Esophagus mucosa (tissue), 1 donor: ENCODE data around the gene ACKR3. TPM values are rescaled to one million over a fixed set of nuclear protein-coding genes. Genes with fewer than 3 reads are reported as not detected.

Experiments
- ATAC-seq: fragments of 200-7000 bp; cut with Tn5 transposase; one replicate; pipeline ENCODE4 v1.9.1; 2020
- total RNA-seq: library from RNA; stranded (reverse); gene quantifications from one replicate; pipeline ENCODE4 v1.2.4, GENCODE V29; 2023
- donor health status: DM: yes; HTN: yes; CAD: no.

Gene ACKR3
- total RNA-seq: 6.3 TPM

GRCh38 chr2:236569573-236569973 lies at the start of gene ACKR3:
ACKR3 (plus strand) TSS chr2:236569825; CDS start chr2:236580466, 10,641 bp downstream.
- ATAC-seq: peak; percentile 89

- ATAC-seq: no peak
Measured at GRCh38 chr2:236521556-236521955, 48.1 kb upstream of the ACKR3 start.

- no peak for ATAC-seq
Measured at GRCh38 chr2:236523249-236523648, 46.4 kb upstream of the ACKR3 start.

GRCh38 chr2:236525411-236525997 lies 44.1 kb upstream of the ACKR3 start:
- no peak for ATAC-seq

- ATAC-seq: no peak
Measured at GRCh38 chr2:236526455-236527158, 43.0 kb upstream of the ACKR3 start.

- no peak for ATAC-seq
Measured at GRCh38 chr2:236527159-236527630, 42.4 kb upstream of the ACKR3 start.

- ATAC-seq: no peak
Measured at GRCh38 chr2:236529606-236530005, 40.0 kb upstream of the ACKR3 start.

- no peak for ATAC-seq
Measured at GRCh38 chr2:236530512-236530911, 39.1 kb upstream of the ACKR3 start.

- no peak for ATAC-seq
Measured at GRCh38 chr2:236531195-236531594, 38.4 kb upstream of the ACKR3 start.

- ATAC-seq: peak; percentile 57
Measured at GRCh38 chr2:236531996-236532395, 37.6 kb upstream of the ACKR3 start.

- no peak for ATAC-seq
Measured at GRCh38 chr2:236533343-236533742, 36.3 kb upstream of the ACKR3 start.

- no peak for ATAC-seq
Measured at GRCh38 chr2:236535024-236535423, 34.6 kb upstream of the ACKR3 start.

- ATAC-seq: peak; percentile 36
Measured at GRCh38 chr2:236536727-236537398, 32.8 kb upstream of the ACKR3 start.

- ATAC-seq: no peak
Measured at GRCh38 chr2:236538242-236538641, 31.4 kb upstream of the ACKR3 start.

GRCh38 chr2:236541008-236541562 lies 28.5 kb upstream of the ACKR3 start:
- no peak for ATAC-seq

GRCh38 chr2:236544362-236544761 lies 25.3 kb upstream of the ACKR3 start:
- ATAC-seq: no peak

- no peak for ATAC-seq
Measured at GRCh38 chr2:236545248-236545658, 24.4 kb upstream of the ACKR3 start.

GRCh38 chr2:236545814-236546480 lies 23.7 kb upstream of the ACKR3 start:
- ATAC-seq: peak; percentile 36

GRCh38 chr2:236546561-236547002 lies 23.0 kb upstream of the ACKR3 start:
- ATAC-seq: peak; percentile 28

- ATAC-seq: no peak
Measured at GRCh38 chr2:236547725-236548124, 21.9 kb upstream of the ACKR3 start.

GRCh38 chr2:236548179-236548921 lies 21.3 kb upstream of the ACKR3 start:
- no peak for ATAC-seq

GRCh38 chr2:236549165-236549564 lies 20.5 kb upstream of the ACKR3 start:
- no peak for ATAC-seq
